Spleen (tissue), 7 donors: ENCODE data around the gene ADGRG4.

Experiments
- CTCF ChIP-seq, 11 experiments: fragments of 200-600 bp in 7 of 11; fragments of 450-650 bp in 4 of 11; sonication (generic) in 4 of 11; IDR thresholded peaks in 8 of 11; conservative IDR thresholded peaks in 3 of 11; 1 replicate in 7 of 11; 2 replicates in 4 of 11; pipeline versions ENCODE4 v1.4.0 to v1.8.0; 2016 to 2021; ENCODE audit warnings: antibody characterized with exemption in 11 of 11, inconsistent platforms in 4 of 11, mild to moderate bottlenecking in 1 of 11
- POLR2A ChIP-seq, 3 donors: fragments of 450-650 bp; IDR thresholded peaks; one replicate each; pipeline ENCODE4 v1.5.1; 2017; ENCODE audit warnings: antibody characterized with exemption in 3 of 3, mild to moderate bottlenecking in 1 of 3
- POLR2AphosphoS5 ChIP-seq, 3 donors: sonication (generic); formaldehyde crosslinking; IDR thresholded peaks; one replicate each; pipeline ENCODE4 v1.5.1; 2017; ENCODE audit warnings: antibody characterized with exemption in 3 of 3
- donor health status: DM: no; HTN: no; CAD: no; lungs with moderate emphysema.
- donor health status: DM: no; HTN: no; CAD: no.
- donor health status: DM: no; HTN: no; CAD: no.

DNA sequence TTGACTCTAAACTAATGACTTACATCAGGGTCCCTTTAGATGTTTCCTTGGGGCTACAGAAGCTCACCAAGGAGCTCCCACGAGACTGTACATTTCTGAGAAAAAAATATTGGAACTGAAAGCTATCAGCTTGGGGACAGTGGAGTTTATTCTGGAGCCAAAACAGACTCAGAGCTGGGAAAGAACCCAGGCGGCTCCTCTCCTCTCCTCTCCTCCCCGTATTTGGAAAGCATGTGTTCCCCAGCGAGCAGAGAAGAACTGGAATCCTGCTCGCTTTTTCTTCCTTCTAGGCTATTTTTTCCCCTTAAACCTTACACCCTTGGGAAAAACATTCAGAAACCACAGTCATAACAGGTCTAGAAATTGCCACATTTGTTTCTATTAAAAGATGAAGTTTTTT lies 45.2 kb upstream of the ADGRG4 start:
- TF ChIP-seq CTCF (IDR thresholded peaks at IDR 0.05 in 8 of 11, conservative IDR thresholded peaks at IDR 0.05 in 3 of 11) (no peak), POLR2A (IDR thresholded peaks at IDR 0.05) (no peak), POLR2AphosphoS5 (IDR thresholded peaks at IDR 0.05) (no peak)
